Measurements from ENCODE around the gene CD19.
"Not testable (repeated sequence)": the region's sequence is repeated elsewhere in the genome, so short reads cannot be mapped to it uniquely, and the experiment has no call there.

- TF ChIP-seq POLR2A (IDR thresholded peaks at IDR 0.05) = not testable (repeated sequence)
- TF ChIP-seq, protein P1, sequence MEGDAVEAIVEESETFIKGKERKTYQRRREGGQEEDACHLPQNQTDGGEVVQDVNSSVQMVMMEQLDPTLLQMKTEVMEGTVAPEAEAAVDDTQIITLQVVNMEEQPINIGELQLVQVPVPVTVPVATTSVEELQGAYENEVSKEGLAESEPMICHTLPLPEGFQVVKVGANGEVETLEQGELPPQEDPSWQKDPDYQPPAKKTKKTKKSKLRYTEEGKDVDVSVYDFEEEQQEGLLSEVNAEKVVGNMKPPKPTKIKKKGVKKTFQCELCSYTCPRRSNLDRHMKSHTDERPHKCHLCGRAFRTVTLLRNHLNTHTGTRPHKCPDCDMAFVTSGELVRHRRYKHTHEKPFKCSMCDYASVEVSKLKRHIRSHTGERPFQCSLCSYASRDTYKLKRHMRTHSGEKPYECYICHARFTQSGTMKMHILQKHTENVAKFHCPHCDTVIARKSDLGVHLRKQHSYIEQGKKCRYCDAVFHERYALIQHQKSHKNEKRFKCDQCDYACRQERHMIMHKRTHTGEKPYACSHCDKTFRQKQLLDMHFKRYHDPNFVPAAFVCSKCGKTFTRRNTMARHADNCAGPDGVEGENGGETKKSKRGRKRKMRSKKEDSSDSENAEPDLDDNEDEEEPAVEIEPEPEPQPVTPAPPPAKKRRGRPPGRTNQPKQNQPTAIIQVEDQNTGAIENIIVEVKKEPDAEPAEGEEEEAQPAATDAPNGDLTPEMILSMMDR (IDR thresholded peaks at IDR 0.05) = not testable (repeated sequence)
Observed at GRCh38 chr16:28939825-28940224, 8.1 kb downstream of the CD19 start.

Measured in body of pancreas (tissue), 4 donors.